Measurements from ENCODE around the gene ACVR2B.

ACVR2B gene

GRCh38 chr3:38482951-38483350 is 29.3 kb downstream of the ACVR2B start:
- no peaks in the 10 kb centered on the region for H3K27me3 ChIP-seq (ENCODE audit: control insufficient read depth in 5 of 5, insufficient read depth in 4 of 5, low read length in 5 of 5)
- H3K4me3 ChIP-seq (ENCODE audit: low read depth in 1 of 5, low read length in 5 of 5), result no peak overlapping the region
- H3K4me1 ChIP-seq (ENCODE audit: control insufficient read depth in 5 of 5, insufficient read depth in 5 of 5, low read length in 5 of 5), result peaks cover 0 to 16% (median 3%) of the 10 kb centered on the region in 5 donors
- no peaks in the 10 kb centered on the region for H3K9me3 ChIP-seq (ENCODE audit: control insufficient read depth in 5 of 5, low read length in 5 of 5)
- no peak overlapping the region for H3K27ac ChIP-seq (ENCODE audit: low read depth, low read length)
- H3K36me3 ChIP-seq (ENCODE audit: control insufficient read depth in 5 of 5, insufficient read depth in 5 of 5, low read length in 5 of 5), result peaks cover 6 to 61% (median 55%) of the 10 kb centered on the region in 5 donors
- no peak overlapping the region for H3K9ac ChIP-seq (ENCODE audit: low read length in 5 of 5)

DNA sequence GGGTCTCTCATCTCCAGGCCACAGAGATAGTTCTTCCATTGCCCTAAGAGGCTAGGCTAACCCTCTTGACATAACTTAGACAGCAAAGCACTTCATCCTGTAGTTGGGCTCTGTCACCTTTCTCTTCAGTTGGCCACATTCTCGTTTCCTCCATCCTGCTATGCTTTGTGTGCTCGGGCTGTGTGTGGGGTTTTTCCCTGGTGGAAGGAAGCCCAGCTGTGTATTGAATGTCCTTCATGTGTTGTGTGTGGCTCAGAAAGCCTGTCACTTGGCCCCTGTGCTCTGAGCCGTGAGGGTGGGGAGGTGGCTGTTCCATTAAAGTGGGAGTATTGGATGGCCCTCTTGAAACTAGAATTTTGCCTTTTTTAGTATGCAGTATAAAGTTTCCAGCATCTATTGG is 33.6 kb downstream of the ACVR2B start:
- H3K27ac ChIP-seq (ENCODE audit: low read depth, low read length), result peak overlapping the region; percentile 18
- H3K9ac ChIP-seq (ENCODE audit: low read length in 5 of 5), result no peak overlapping the region
- H3K4me1 ChIP-seq (ENCODE audit: control insufficient read depth in 5 of 5, insufficient read depth in 5 of 5, low read length in 5 of 5), result peaks cover 0 to 16% (median 0%) of the 10 kb centered on the region in 5 donors
- peaks cover 3 to 22% (median 20%) of the 10 kb centered on the region in 5 donors for H3K36me3 ChIP-seq (ENCODE audit: control insufficient read depth in 5 of 5, insufficient read depth in 5 of 5, low read length in 5 of 5)
- no peaks in the 10 kb centered on the region for H3K9me3 ChIP-seq (ENCODE audit: control insufficient read depth in 5 of 5, low read length in 5 of 5)
- no peak overlapping the region for H3K4me3 ChIP-seq (ENCODE audit: low read depth in 1 of 5, low read length in 5 of 5)
- H3K27me3 ChIP-seq (ENCODE audit: control insufficient read depth in 5 of 5, insufficient read depth in 4 of 5, low read length in 5 of 5), result no peaks in the 10 kb centered on the region

GRCh38 chr3:38488949-38489348 is 35.3 kb downstream of the ACVR2B start:
- H3K36me3 ChIP-seq (ENCODE audit: control insufficient read depth in 5 of 5, insufficient read depth in 5 of 5, low read length in 5 of 5), result peaks cover 0 to 8% (median 7%) of the 10 kb centered on the region in 5 donors
- no peak overlapping the region for H3K9ac ChIP-seq (ENCODE audit: low read length in 5 of 5)
- H3K4me1 ChIP-seq (ENCODE audit: control insufficient read depth in 5 of 5, insufficient read depth in 5 of 5, low read length in 5 of 5), result peaks cover 0 to 18% (median 2%) of the 10 kb centered on the region in 5 donors
- no peak overlapping the region for H3K27ac ChIP-seq (ENCODE audit: low read depth, low read length)
- no peaks in the 10 kb centered on the region for H3K27me3 ChIP-seq (ENCODE audit: control insufficient read depth in 5 of 5, insufficient read depth in 4 of 5, low read length in 5 of 5)
- no peaks in the 10 kb centered on the region for H3K9me3 ChIP-seq (ENCODE audit: control insufficient read depth in 5 of 5, low read length in 5 of 5)
- no peak overlapping the region for H3K4me3 ChIP-seq (ENCODE audit: low read depth in 1 of 5, low read length in 5 of 5)

DNA sequence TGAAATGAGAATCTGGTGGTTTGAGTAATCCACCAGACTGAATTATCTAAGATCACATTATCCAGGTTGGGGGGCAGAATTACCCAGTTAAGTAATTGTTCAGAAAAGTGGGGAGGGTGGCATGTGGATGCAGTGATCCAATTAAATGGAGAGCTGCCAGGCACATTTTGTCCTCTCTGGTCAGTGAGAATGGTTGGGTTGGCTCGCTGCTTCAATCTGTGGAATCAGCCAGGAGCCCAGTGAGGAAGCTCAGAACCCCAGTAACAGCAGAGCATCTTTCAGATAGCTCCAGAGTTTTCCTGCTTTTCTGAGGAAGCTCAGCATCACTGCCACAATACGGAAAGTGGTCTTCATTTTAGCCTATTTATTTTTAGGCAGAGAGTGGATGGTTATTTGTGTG is 36.1 kb downstream of the ACVR2B start:
- Histone ChIP-seq H3K27me3 (ENCODE audit: control insufficient read depth in 5 of 5, insufficient read depth in 4 of 5, low read length in 5 of 5) (no peaks in the 10 kb centered on the region), H3K4me3 (ENCODE audit: low read depth in 1 of 5, low read length in 5 of 5) (no peak overlapping the region)

DNA sequence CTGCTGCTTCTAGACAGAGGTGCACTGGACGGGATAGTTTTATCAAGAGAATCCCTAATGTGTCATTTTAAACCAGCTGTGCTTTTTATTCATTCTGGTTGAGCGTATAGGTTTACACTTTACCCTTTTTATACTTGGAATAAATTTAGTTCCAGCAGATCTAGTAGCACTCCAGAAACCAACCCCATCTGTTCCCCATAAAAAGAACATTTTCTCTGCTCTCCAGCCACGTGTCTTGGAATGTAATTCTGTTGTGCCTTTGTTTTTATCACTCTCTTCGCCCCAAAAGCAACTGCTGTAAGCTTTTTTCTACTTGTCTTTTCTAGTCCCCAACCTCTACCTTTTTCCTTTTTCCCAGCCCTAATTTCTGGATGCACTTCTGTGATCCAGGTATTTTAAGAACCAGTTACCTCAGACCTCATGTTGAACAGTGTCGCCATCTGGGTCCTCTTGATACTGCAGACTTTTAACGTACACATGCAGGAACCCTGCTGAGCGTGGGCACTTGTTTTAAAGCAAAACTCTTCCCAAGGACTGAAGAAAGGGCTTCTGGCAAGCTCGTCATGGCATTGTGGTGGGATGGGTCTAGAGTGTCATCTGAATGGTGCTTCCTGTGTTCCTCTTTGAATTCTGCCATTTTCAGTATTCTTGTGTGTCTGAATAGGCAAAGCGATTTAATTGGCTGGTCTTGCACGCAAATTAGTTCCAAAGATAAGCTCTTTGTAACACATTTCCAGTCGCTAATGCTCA is 36.8 kb downstream of the ACVR2B start:
- peaks cover 0 to 14% (median 2%) of the 10 kb centered on the region in 5 donors for H3K4me1 ChIP-seq (ENCODE audit: control insufficient read depth in 5 of 5, insufficient read depth in 5 of 5, low read length in 5 of 5)
- H3K27ac ChIP-seq (ENCODE audit: low read depth, low read length), result no peak overlapping the region
- H3K9me3 ChIP-seq (ENCODE audit: control insufficient read depth in 5 of 5, low read length in 5 of 5), result no peaks in the 10 kb centered on the region
- H3K9ac ChIP-seq (ENCODE audit: low read length in 5 of 5), result no peak overlapping the region
- H3K36me3 ChIP-seq (ENCODE audit: control insufficient read depth in 5 of 5, insufficient read depth in 5 of 5, low read length in 5 of 5), result peaks cover 0 to 5% (median 0%) of the 10 kb centered on the region in 5 donors
- no peak overlapping the region for H3K4me3 ChIP-seq (ENCODE audit: low read depth in 1 of 5, low read length in 5 of 5)
- no peaks in the 10 kb centered on the region for H3K27me3 ChIP-seq (ENCODE audit: control insufficient read depth in 5 of 5, insufficient read depth in 4 of 5, low read length in 5 of 5)

More for the DNA sequence above, 36.1 kb downstream of the ACVR2B start:
- Histone ChIP-seq H3K36me3 (ENCODE audit: control insufficient read depth in 5 of 5, insufficient read depth in 5 of 5, low read length in 5 of 5) (peaks cover 0 to 5% (median 3%) of the 10 kb centered on the region in 5 donors), H3K9ac (ENCODE audit: low read length in 5 of 5) (no peak overlapping the region), H3K9me3 (ENCODE audit: control insufficient read depth in 5 of 5, low read length in 5 of 5) (no peaks in the 10 kb centered on the region), H3K4me1 (ENCODE audit: control insufficient read depth in 5 of 5, insufficient read depth in 5 of 5, low read length in 5 of 5) (peaks cover 0 to 14% (median 2%) of the 10 kb centered on the region in 5 donors), H3K27ac (ENCODE audit: low read depth, low read length) (no peak overlapping the region)

DNA sequence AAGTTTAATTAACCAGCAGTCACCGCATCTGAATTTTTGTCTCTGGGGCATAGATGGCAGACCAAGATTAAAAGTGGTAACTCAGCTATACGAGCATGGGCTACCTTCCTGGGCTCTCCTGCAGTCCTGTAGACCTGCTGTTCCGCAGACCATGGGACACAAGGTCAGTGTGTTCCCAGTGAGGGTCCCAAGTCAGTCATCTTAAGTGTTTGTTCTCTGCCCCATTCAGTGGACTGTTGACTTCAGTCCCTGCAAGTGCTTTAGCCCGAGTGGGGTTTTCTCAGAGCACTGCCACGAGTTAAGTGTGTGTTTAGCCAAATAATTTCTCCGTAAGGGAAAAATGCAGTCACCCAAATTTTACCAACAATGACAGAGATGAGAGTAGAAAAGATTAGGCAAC is 37.5 kb downstream of the ACVR2B start:
- peaks cover 0 to 3% (median 0%) of the 10 kb centered on the region in 5 donors for H3K36me3 ChIP-seq (ENCODE audit: control insufficient read depth in 5 of 5, insufficient read depth in 5 of 5, low read length in 5 of 5)
- no peaks in the 10 kb centered on the region for H3K9me3 ChIP-seq (ENCODE audit: control insufficient read depth in 5 of 5, low read length in 5 of 5)
- no peak overlapping the region for H3K27ac ChIP-seq (ENCODE audit: low read depth, low read length)
- peaks cover 0 to 14% (median 2%) of the 10 kb centered on the region in 5 donors for H3K4me1 ChIP-seq (ENCODE audit: control insufficient read depth in 5 of 5, insufficient read depth in 5 of 5, low read length in 5 of 5)
- no peaks in the 10 kb centered on the region for H3K27me3 ChIP-seq (ENCODE audit: control insufficient read depth in 5 of 5, insufficient read depth in 4 of 5, low read length in 5 of 5)
- H3K9ac ChIP-seq (ENCODE audit: low read length in 5 of 5), result no peak overlapping the region
- no peak overlapping the region for H3K4me3 ChIP-seq (ENCODE audit: low read depth in 1 of 5, low read length in 5 of 5)

GRCh38 chr3:38493031-38493430 is 39.3 kb downstream of the ACVR2B start:
- Histone ChIP-seq H3K9ac (ENCODE audit: low read length in 5 of 5) (no peak overlapping the region), H3K27ac (ENCODE audit: low read depth, low read length) (no peak overlapping the region), H3K4me3 (ENCODE audit: low read depth in 1 of 5, low read length in 5 of 5) (no peak overlapping the region)

DNA sequence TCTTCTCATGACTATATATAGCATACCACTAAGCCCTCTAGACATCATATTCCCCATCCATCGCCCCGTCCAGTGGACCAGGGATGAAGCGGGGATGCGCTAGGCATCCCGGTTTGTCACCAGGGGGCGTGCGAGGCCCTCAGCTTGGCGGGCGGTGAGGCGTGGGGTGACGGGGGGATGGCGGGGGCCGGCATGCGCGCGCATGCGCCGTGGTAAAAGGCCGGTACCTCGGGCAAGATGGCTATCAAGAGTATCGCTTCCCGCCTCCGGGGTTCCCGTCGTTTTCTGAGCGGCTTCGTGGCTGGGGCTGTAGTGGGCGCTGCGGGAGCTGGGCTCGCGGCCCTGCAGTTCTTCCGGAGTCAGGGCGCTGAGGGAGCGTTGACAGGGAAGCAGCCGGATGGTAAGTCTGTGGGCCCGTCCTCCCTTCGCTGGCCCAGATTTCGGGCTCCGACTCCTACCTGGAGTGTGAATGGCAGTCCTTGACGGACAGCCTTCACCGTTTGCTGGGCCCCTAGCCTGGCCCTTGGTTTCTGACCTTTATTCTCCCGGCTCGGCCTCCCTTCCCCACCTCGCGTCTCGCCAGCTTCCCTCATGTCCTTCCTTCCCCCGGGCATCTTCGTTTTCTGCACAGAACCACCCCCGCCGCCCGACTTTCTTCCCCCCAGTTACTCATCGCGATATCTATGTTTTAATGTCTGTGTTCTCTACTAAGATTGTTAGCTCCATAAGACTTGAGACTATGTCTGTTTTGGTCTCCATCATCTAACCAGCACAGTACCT is 42.6 kb downstream of the ACVR2B start, which contains the start of gene EXOG:
TSS of gene EXOG (plus strand) at position 210 of the 780 bp plus-strand sequence. CDS start at position 238, 28 bp downstream.
- H3K4me1 ChIP-seq (ENCODE audit: control insufficient read depth in 5 of 5, insufficient read depth in 5 of 5, low read length in 5 of 5), result peaks cover 2 to 15% (median 11%) of the 10 kb centered on the region in 5 donors

More at GRCh38 chr3:38493031-38493430, 39.3 kb downstream of the ACVR2B start:
- no peaks in the 10 kb centered on the region for H3K9me3 ChIP-seq (ENCODE audit: control insufficient read depth in 5 of 5, low read length in 5 of 5)
- no peaks in the 10 kb centered on the region for H3K27me3 ChIP-seq (ENCODE audit: control insufficient read depth in 5 of 5, insufficient read depth in 4 of 5, low read length in 5 of 5)
- peaks cover 0 to 3% (median 0%) of the 10 kb centered on the region in 5 donors for H3K36me3 ChIP-seq (ENCODE audit: control insufficient read depth in 5 of 5, insufficient read depth in 5 of 5, low read length in 5 of 5)
- H3K4me1 ChIP-seq (ENCODE audit: control insufficient read depth in 5 of 5, insufficient read depth in 5 of 5, low read length in 5 of 5), result peaks cover 2 to 15% (median 11%) of the 10 kb centered on the region in 5 donors

GRCh38 chr3:38497031-38497430 is 43.3 kb downstream of the ACVR2B start:
- Histone ChIP-seq H3K27ac (ENCODE audit: low read depth, low read length) (no peak overlapping the region), H3K9me3 (ENCODE audit: control insufficient read depth in 5 of 5, low read length in 5 of 5) (no peaks in the 10 kb centered on the region)

More for the DNA sequence above, 42.6 kb downstream of the ACVR2B start, which contains the start of gene EXOG:
- Histone ChIP-seq H3K9ac (ENCODE audit: low read length in 5 of 5) (peak within 1 kb of the TSS in 4 of 5 donors; percentile 48 to 88 (median 80)), H3K4me3 (ENCODE audit: low read depth in 1 of 5, low read length in 5 of 5) (peak within 1 kb of the TSS; percentile 73 to 96 (median 91)), H3K9me3 (ENCODE audit: control insufficient read depth in 5 of 5, low read length in 5 of 5) (no peaks in the 10 kb centered on the region), H3K36me3 (ENCODE audit: control insufficient read depth in 5 of 5, insufficient read depth in 5 of 5, low read length in 5 of 5) (peaks cover 2 to 11% (median 9%) of the 10 kb centered on the region in 5 donors), H3K27ac (ENCODE audit: low read depth, low read length) (peak within 1 kb of the TSS; percentile 61), H3K27me3 (ENCODE audit: control insufficient read depth in 5 of 5, insufficient read depth in 4 of 5, low read length in 5 of 5) (no peaks in the 10 kb centered on the region)

More at GRCh38 chr3:38497031-38497430, 43.3 kb downstream of the ACVR2B start:
- H3K36me3 ChIP-seq (ENCODE audit: control insufficient read depth in 5 of 5, insufficient read depth in 5 of 5, low read length in 5 of 5), result peaks cover 7 to 14% (median 13%) of the 10 kb centered on the region in 5 donors
- H3K27me3 ChIP-seq (ENCODE audit: control insufficient read depth in 5 of 5, insufficient read depth in 4 of 5, low read length in 5 of 5), result no peaks in the 10 kb centered on the region
- H3K9ac ChIP-seq (ENCODE audit: low read length in 5 of 5), result peak overlapping the region in 2 of 5 donors; percentile 48 to 81
- H3K4me3 ChIP-seq (ENCODE audit: low read depth in 1 of 5, low read length in 5 of 5), result peak overlapping the region; percentile 73 to 96 (median 91)
- peaks cover 2 to 15% (median 11%) of the 10 kb centered on the region in 5 donors for H3K4me1 ChIP-seq (ENCODE audit: control insufficient read depth in 5 of 5, insufficient read depth in 5 of 5, low read length in 5 of 5)
